Loucy (cell line): Measurements from ENCODE around the gene KIF3B.
A peak's percentile ranks its signal among the peaks of the same experiment; 100 is the strongest.
"Not testable (repeated sequence)": the region's sequence is repeated elsewhere in the genome, so short reads cannot be mapped to it uniquely, and the experiment has no call there.

ENCODE experiments used
- H2AFZ ChIP-seq: fragments of 200-600 bp; sonication (generic); 2 replicates; pipeline ENCODE4 v1.6.0; 2016; ENCODE audit warnings: antibody characterized with exemption, mild to moderate bottlenecking, low read length, moderate library complexity
- H3F3A ChIP-seq: fragments of 200-600 bp; 2 replicates; pipeline ENCODE4 v1.6.0; 2016; ENCODE audit warnings: antibody characterized with exemption, low read depth, mild to moderate bottlenecking
- H3K27me3 ChIP-seq: fragments of 200-600 bp; sonication (generic); 2 replicates; pipeline ENCODE4 v1.6.1; 2014; ENCODE audit warnings: low read length, mild to moderate bottlenecking; ENCODE audit not compliant: insufficient read depth, poor library complexity, severe bottlenecking
- H3K36me3 ChIP-seq: fragments of 200-600 bp; sonication (generic); 2 replicates; pipeline ENCODE4 v1.6.1; 2016; ENCODE audit warnings: low read length; ENCODE audit not compliant: insufficient read depth
- H3K4me1 ChIP-seq: fragments of 200-600 bp; sonication (generic); 2 replicates; pipeline ENCODE4 v1.5.1; 2014; ENCODE audit warnings: low read length, mild to moderate bottlenecking; ENCODE audit not compliant: insufficient read depth, poor library complexity, severe bottlenecking
- H3K4me2 ChIP-seq: fragments of 200-600 bp; sonication (generic); 2 replicates; pipeline ENCODE4 v1.6.0; 2014; ENCODE audit warnings: antibody characterized with exemption, low read length, low read depth, mild to moderate bottlenecking; ENCODE audit not compliant: poor library complexity, severe bottlenecking
- H3K4me3 ChIP-seq: fragments of 200-600 bp; sonication (generic); 2 replicates; pipeline ENCODE4 v1.5.1; 2014; ENCODE audit warnings: low read length, mild to moderate bottlenecking, mixed read lengths; ENCODE audit not compliant: poor library complexity, severe bottlenecking
- H3K79me2 ChIP-seq: fragments of 200-600 bp; sonication (generic); 2 replicates; pipeline ENCODE4 v1.6.1; 2014; ENCODE audit warnings: low read length; ENCODE audit not compliant: insufficient read depth
- H3K9ac ChIP-seq: fragments of 200-600 bp; sonication (generic); 2 replicates; pipeline ENCODE4 v1.6.0; 2014; ENCODE audit warnings: mild to moderate bottlenecking, low read depth, low read length, moderate library complexity; ENCODE audit not compliant: poor library complexity, severe bottlenecking
- H3K9me2 ChIP-seq: fragments of 200-600 bp; sonication (generic); replicated peaks from 2 replicates; pipeline ENCODE4 v1.6.1; 2016; ENCODE audit warnings: low read depth, low read length, mixed read lengths
- H3K9me3 ChIP-seq: fragments of 200-600 bp; sonication (generic); 2 replicates; pipeline ENCODE4 v1.6.1; 2014; ENCODE audit warnings: mild to moderate bottlenecking, antibody characterized with exemption, low read length, low read depth; ENCODE audit not compliant: insufficient read depth
- H4K20me1 ChIP-seq: fragments of 200-600 bp; sonication (generic); 2 replicates; pipeline ENCODE4 v1.6.0; 2014; ENCODE audit warnings: antibody characterized with exemption, low read length, mild to moderate bottlenecking; ENCODE audit not compliant: insufficient read depth, poor library complexity, severe bottlenecking
- EZH2phosphoT487 ChIP-seq: fragments of 200-600 bp; IDR thresholded peaks from 2 replicates; pipeline ENCODE4 v1.6.1; 2018; ENCODE audit warnings: antibody characterized with exemption, mild to moderate bottlenecking, moderate library complexity, borderline replicate concordance
- TF ChIP-seq, protein P1 (sequence below): fragments of 200-600 bp; sonication (generic); conservative IDR thresholded peaks from 2 replicates; pipeline ENCODE4 v1.5.1; 2014; ENCODE audit warnings: mild to moderate bottlenecking, antibody characterized with exemption, low read length

Gene KIF3B

DNA sequence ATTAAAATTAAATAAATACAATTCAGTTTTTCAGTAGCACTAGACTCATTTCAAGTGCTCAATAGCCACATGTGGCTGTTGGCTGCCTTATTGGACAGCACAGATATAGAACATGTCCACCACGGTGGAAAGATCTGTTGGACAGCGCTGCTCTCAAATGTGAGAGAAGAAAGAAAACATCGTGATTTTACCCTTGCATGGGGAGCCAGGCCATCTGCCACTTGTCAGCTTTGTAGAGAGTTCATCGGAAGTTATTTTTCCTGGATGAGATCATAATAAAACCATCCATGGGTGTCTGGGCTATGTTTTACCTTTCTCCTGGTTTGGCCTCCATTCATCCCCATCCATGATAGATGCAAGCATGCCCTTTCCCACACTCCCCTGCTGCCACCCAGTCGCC is 5.8 kb upstream of the KIF3B start:
- Histone ChIP-seq H2AFZ (no peak overlapping the region), H3K27me3 (no peaks in the 10 kb centered on the region), H3F3A (no peaks in the 10 kb centered on the region), H3K9me2 (no peaks in the 10 kb centered on the region), H3K9me3 (no peaks in the 10 kb centered on the region; the same call in 1 of the 2 replicates), H3K79me2 (no peaks in the 10 kb centered on the region), H3K4me1 (no peaks in the 10 kb centered on the region), H4K20me1 (no peaks in the 10 kb centered on the region), H3K9ac (no peak overlapping the region), H3K4me2 (no peak overlapping the region), H3K4me3 (no peak overlapping the region), H3K36me3 (no peaks in the 10 kb centered on the region)
- TF ChIP-seq, protein P1, sequence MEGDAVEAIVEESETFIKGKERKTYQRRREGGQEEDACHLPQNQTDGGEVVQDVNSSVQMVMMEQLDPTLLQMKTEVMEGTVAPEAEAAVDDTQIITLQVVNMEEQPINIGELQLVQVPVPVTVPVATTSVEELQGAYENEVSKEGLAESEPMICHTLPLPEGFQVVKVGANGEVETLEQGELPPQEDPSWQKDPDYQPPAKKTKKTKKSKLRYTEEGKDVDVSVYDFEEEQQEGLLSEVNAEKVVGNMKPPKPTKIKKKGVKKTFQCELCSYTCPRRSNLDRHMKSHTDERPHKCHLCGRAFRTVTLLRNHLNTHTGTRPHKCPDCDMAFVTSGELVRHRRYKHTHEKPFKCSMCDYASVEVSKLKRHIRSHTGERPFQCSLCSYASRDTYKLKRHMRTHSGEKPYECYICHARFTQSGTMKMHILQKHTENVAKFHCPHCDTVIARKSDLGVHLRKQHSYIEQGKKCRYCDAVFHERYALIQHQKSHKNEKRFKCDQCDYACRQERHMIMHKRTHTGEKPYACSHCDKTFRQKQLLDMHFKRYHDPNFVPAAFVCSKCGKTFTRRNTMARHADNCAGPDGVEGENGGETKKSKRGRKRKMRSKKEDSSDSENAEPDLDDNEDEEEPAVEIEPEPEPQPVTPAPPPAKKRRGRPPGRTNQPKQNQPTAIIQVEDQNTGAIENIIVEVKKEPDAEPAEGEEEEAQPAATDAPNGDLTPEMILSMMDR = no peak
- no peak for TF ChIP-seq EZH2phosphoT487

DNA sequence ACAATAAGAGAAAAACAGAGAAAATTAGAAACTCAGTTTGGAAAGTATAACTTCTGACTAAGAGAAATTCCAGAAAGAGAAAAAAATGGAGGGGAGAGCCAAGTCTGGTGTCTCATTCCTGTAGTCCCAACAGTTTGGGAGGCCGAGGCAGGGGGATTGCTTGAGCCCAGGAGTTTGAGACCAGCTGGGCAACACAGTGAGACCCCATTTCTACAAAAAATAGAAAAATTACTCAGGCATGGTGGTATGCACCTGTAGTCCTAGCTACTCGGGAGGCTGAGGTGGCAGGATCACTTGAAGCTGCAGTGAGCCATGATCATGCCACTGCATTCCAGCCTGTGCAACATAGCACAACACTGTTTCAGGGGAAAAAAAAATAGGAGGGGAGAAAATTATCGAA is 3.1 kb upstream of the KIF3B start:
- no peaks in the 10 kb centered on the region; the same call in 1 of the 2 replicates for H3K9me3 ChIP-seq
- no peak overlapping the region for H3K4me2 ChIP-seq
- no peak overlapping the region for H3K9ac ChIP-seq
- TF ChIP-seq EZH2phosphoT487 = no peak
- TF ChIP-seq, protein P1 = no peak
- H3K4me1 ChIP-seq = peaks cover 17% of the 10 kb centered on the region
- H3K79me2 ChIP-seq = 0 out of 2 replicates have a peak, but pooled peaks cover 10% of the 10 kb centered on the region
- no peaks in the 10 kb centered on the region for H3F3A ChIP-seq
- H3K9me2 ChIP-seq = no peaks in the 10 kb centered on the region
- no peaks in the 10 kb centered on the region for H4K20me1 ChIP-seq
- no peak overlapping the region for H2AFZ ChIP-seq
- no peaks in the 10 kb centered on the region for H3K36me3 ChIP-seq
- no peaks in the 10 kb centered on the region for H3K27me3 ChIP-seq
- no peak overlapping the region for H3K4me3 ChIP-seq

DNA sequence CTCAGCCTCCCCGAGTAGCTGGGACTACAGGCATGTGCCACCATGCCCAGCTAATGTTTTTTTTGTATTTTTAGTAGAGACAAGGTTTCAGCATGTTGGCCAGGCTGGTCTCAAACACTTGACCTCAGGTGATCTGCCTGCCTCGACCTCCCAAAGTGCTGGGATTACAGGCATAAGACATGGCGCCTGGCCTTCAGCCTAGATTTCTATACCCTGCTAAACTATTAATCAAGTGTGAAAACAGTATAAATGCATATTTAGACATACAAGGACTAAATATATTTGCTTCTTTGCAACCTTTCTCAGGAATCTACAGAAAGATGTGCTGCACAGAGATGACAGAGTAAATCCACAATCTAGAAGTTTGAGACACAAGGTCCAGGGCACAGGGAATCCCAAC is 2.3 kb upstream of the KIF3B start:
- not testable (repeated sequence) for H2AFZ ChIP-seq, H3K4me3 ChIP-seq, H3K9ac ChIP-seq, H3F3A ChIP-seq, H3K79me2 ChIP-seq, H3K4me2 ChIP-seq, H3K36me3 ChIP-seq, H3K27me3 ChIP-seq, H3K9me2 ChIP-seq, H3K9me3 ChIP-seq, H4K20me1 ChIP-seq
- peaks cover 17% of the 10 kb centered on the region for H3K4me1 ChIP-seq

DNA sequence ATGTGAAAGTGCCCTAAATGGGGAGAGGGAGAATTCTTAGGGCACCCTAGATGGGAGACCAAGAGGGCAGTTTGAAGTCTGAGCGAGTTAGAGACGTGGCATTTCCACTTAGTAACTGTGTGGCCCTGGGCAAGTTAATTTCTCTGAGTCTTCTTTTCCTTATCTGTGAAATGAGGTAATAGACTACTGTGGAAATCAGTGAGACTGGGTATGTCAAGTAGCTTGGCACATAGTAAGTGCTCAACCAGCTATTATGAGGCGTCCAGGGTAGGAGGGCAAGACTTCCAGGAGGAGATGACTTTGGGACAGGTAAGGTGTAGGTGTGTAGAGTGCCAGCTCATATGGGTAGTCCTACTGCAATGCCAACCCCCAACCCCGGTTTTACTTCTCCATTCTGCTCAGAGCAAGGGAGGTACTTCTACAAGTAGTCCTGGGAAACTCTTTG is 770 bp downstream of the KIF3B start:
- H3K4me2 ChIP-seq = peak overlapping the region; percentile 98
- H3K9me3 ChIP-seq = no peaks in the 10 kb centered on the region; the same call in 1 of the 2 replicates
- no peaks in the 10 kb centered on the region for H3K36me3 ChIP-seq
- H3K79me2 ChIP-seq = 0 out of 2 replicates have a peak, but pooled peaks cover 10% of the 10 kb centered on the region
- H3K4me3 ChIP-seq = peak overlapping the region; percentile 93
- H3K9ac ChIP-seq = peak overlapping the region; percentile 74
- no peaks in the 10 kb centered on the region for H3F3A ChIP-seq
- no peaks in the 10 kb centered on the region for H3K9me2 ChIP-seq
- H2AFZ ChIP-seq = no peak overlapping the region
- peaks cover 17% of the 10 kb centered on the region for H3K4me1 ChIP-seq
- H4K20me1 ChIP-seq = no peaks in the 10 kb centered on the region
- TF ChIP-seq, protein P1 = no peak
- no peak for TF ChIP-seq EZH2phosphoT487
- H3K27me3 ChIP-seq = no peaks in the 10 kb centered on the region
